Mononuclear cell (primary cell): ENCODE results near the gene SPATA6L. TPM values are rescaled to one million over a fixed set of nuclear protein-coding genes. Genes with fewer than 3 reads are reported as not detected.

Source experiments
- H3K27me3 ChIP-seq: 2 replicates; pipeline ENCODE4 v1.6.0; 2011; ENCODE audit warnings: low read length, control low read depth; ENCODE audit not compliant: insufficient read depth
- H3K4me1 ChIP-seq: 2 replicates; pipeline ENCODE4 v1.5.1; 2011; ENCODE audit warnings: mild to moderate bottlenecking, low read length, control low read depth; ENCODE audit not compliant: insufficient read depth
- H3K4me3 ChIP-seq: 2 replicates; pipeline ENCODE4 v1.5.1; 2011; ENCODE audit warnings: mild to moderate bottlenecking, low read length, moderate library complexity
- H3K9me3 ChIP-seq: 2 replicates; pipeline ENCODE4 v1.5.1; 2011; ENCODE audit warnings: low read depth, mild to moderate bottlenecking, control low read depth, low read length
- total RNA-seq: library from RNA; depleted of rRNA; stranded (reverse); fragments of >200 nt; gene quantifications from one replicate; pipeline ENCODE4 v1.2.3, GENCODE V29; 2012

The SPATA6L gene
- total RNA-seq, 1 donor = 1.8 TPM

- Histone ChIP-seq H3K4me3 (no peak overlapping the region), H3K9me3 (no peaks in the 10 kb centered on the region), H3K27me3 (no peaks in the 10 kb centered on the region), H3K4me1 (peaks cover 4% of the 10 kb centered on the region)
These were observed 19.8 kb upstream of the SPATA6L start for GRCh38 chr9:4686112-4686511.

GRCh38 chr9:4684820-4685219 is 18.5 kb upstream of the SPATA6L start:
- H3K4me3 ChIP-seq = no peak overlapping the region

GRCh38 chr9:4680750-4681149 is 14.5 kb upstream of the SPATA6L start:
- peaks cover 22% of the 10 kb centered on the region for H3K4me1 ChIP-seq
- no peak overlapping the region for H3K4me3 ChIP-seq
- no peaks in the 10 kb centered on the region for H3K27me3 ChIP-seq
- H3K9me3 ChIP-seq = no peaks in the 10 kb centered on the region

More at GRCh38 chr9:4684820-4685219, 18.5 kb upstream of the SPATA6L start:
- Histone ChIP-seq H3K4me1 (peaks cover 16% of the 10 kb centered on the region), H3K27me3 (no peaks in the 10 kb centered on the region), H3K9me3 (no peaks in the 10 kb centered on the region)

- Histone ChIP-seq H3K9me3 (no peaks in the 10 kb centered on the region), H3K27me3 (no peaks in the 10 kb centered on the region), H3K4me3 (peak overlapping the region; percentile 85), H3K4me1 (peaks cover 22% of the 10 kb centered on the region)
These were observed 13.9 kb upstream of the SPATA6L start for GRCh38 chr9:4680173-4680525.

- H3K4me3 ChIP-seq = peak within 1 kb of the TSS; percentile 85
- no peaks in the 10 kb centered on the region for H3K9me3 ChIP-seq
- H3K27me3 ChIP-seq = no peaks in the 10 kb centered on the region
- peaks cover 22% of the 10 kb centered on the region for H3K4me1 ChIP-seq
These were observed 13.2 kb upstream of the SPATA6L start, which contains the start of gene CDC37L1 for GRCh38 chr9:4679268-4680172. Gene CDC37L1 (plus strand): TSS chr9:4679569. CDS start chr9:4679768, 199 bp downstream.

- Histone ChIP-seq H3K27me3 (no peaks in the 10 kb centered on the region), H3K4me1 (peaks cover 22% of the 10 kb centered on the region), H3K9me3 (no peaks in the 10 kb centered on the region), H3K4me3 (peak overlapping the region; percentile 85)
These were observed 12.5 kb upstream of the SPATA6L start for GRCh38 chr9:4678679-4679267.

GRCh38 chr9:4677392-4677791 is 11.1 kb upstream of the SPATA6L start:
- Histone ChIP-seq H3K4me1 (peaks cover 22% of the 10 kb centered on the region), H3K4me3 (no peak overlapping the region), H3K27me3 (no peaks in the 10 kb centered on the region), H3K9me3 (no peaks in the 10 kb centered on the region)

GRCh38 chr9:4674783-4675182 is 8.5 kb upstream of the SPATA6L start:
- H3K4me3 ChIP-seq = no peak overlapping the region
- no peaks in the 10 kb centered on the region for H3K9me3 ChIP-seq
- H3K27me3 ChIP-seq = no peaks in the 10 kb centered on the region
- peaks cover 5% of the 10 kb centered on the region for H3K4me1 ChIP-seq

GRCh38 chr9:4671737-4672136 is 5.5 kb upstream of the SPATA6L start:
- Histone ChIP-seq H3K9me3 (no peaks in the 10 kb centered on the region), H3K27me3 (peaks cover 18% of the 10 kb centered on the region), H3K4me3 (no peak overlapping the region), H3K4me1 (peaks cover 3% of the 10 kb centered on the region)

- Histone ChIP-seq H3K9me3 (no peaks in the 10 kb centered on the region), H3K4me3 (no peak overlapping the region), H3K4me1 (peaks cover 13% of the 10 kb centered on the region), H3K27me3 (peaks cover 18% of the 10 kb centered on the region)
These were observed 4.3 kb upstream of the SPATA6L start for GRCh38 chr9:4670591-4670990.

GRCh38 chr9:4669890-4670289 is 3.6 kb upstream of the SPATA6L start:
- H3K4me3 ChIP-seq = no peak overlapping the region
- H3K27me3 ChIP-seq = peaks cover 18% of the 10 kb centered on the region
- H3K9me3 ChIP-seq = no peaks in the 10 kb centered on the region
- H3K4me1 ChIP-seq = peaks cover 20% of the 10 kb centered on the region

- Histone ChIP-seq H3K4me1 (peaks cover 32% of the 10 kb centered on the region), H3K9me3 (no peaks in the 10 kb centered on the region), H3K4me3 (no peak overlapping the region), H3K27me3 (peaks cover 18% of the 10 kb centered on the region)
These were observed 2.3 kb upstream of the SPATA6L start for GRCh38 chr9:4668604-4669003.

GRCh38 chr9:4667681-4668080 is 1.4 kb upstream of the SPATA6L start:
- peaks cover 40% of the 10 kb centered on the region for H3K4me1 ChIP-seq
- H3K27me3 ChIP-seq = peaks cover 18% of the 10 kb centered on the region
- H3K4me3 ChIP-seq = no peak overlapping the region
- no peaks in the 10 kb centered on the region for H3K9me3 ChIP-seq

GRCh38 chr9:4665357-4665756 is 923 bp downstream of the SPATA6L start:
- Histone ChIP-seq H3K27me3 (peaks cover 18% of the 10 kb centered on the region), H3K4me1 (peaks cover 48% of the 10 kb centered on the region), H3K4me3 (no peak overlapping the region), H3K9me3 (no peaks in the 10 kb centered on the region)

GRCh38 chr9:4663956-4664355 is 2.3 kb downstream of the SPATA6L start:
- peaks cover 18% of the 10 kb centered on the region for H3K27me3 ChIP-seq
- no peaks in the 10 kb centered on the region for H3K9me3 ChIP-seq
- no peak overlapping the region for H3K4me3 ChIP-seq
- H3K4me1 ChIP-seq = peaks cover 48% of the 10 kb centered on the region
